K562 (cell line): ENCODE data around the gene CDKL1. TPM values are rescaled to one million over a fixed set of nuclear protein-coding genes. Genes with fewer than 3 reads are reported as not detected.

ENCODE experiments used
- ATAC-seq: fragments of 200-7000 bp; cut with Tn5 transposase; 3 replicates; pipeline ENCODE4 v1.9.1; 2020; ENCODE audit warnings: moderate library complexity
- BruUV-seq: library from RNA; stranded (reverse); fragments of 400-500 nt; replicated peaks from 2 replicates; lab custom pipeline; 2021; lab: Mats Ljungman, UMichigan
- CTCF ChIA-PET: fragments of 300-600 bp; formaldehyde crosslinking; extraction: SDS; loops from one replicate; lab custom pipeline; 2021; ENCODE audit warnings: low intra/inter-chr PET ratio; lab: Yijun Ruan, JAX
- POLR2A ChIA-PET: fragments of 300-600, 350-650 bp; sonication (Branson Sonifier 250); formaldehyde crosslinking; extraction: SDS; loops from one replicate; lab custom pipeline; 2021; ENCODE audit warnings: antibody characterized with exemption, inconsistent platforms; lab: Yijun Ruan, JAX
- DNase-seq, 4 experiments: peaks; one replicate each; pipeline versions ENCODE4 v3.0.0 to v3.0.0-alpha.2; 2011 to 2018; ENCODE audit warnings: low spot score in 3 of 4, mixed read lengths in 3 of 4; ENCODE audit errors: extremely low read depth in 1 of 4
- FAIRE-seq: peaks from 2 replicates; lab custom pipeline; 2011; peaks lifted over from hg19 to GRCh38; lab: Jason Lieb, UNC
- H2AFZ ChIP-seq: 2 replicates; pipeline ENCODE4 v1.6.0; 2011; ENCODE audit warnings: low read depth, low read length, control low read depth, inconsistent platforms
- H3K27ac ChIP-seq: fragments of 200-600 bp; 3 replicates; pipeline ENCODE4 v1.8.0; 2011; ENCODE audit warnings: low read depth, mild to moderate bottlenecking, control low read depth, inconsistent platforms, low read length, moderate library complexity, mixed read lengths; ENCODE audit errors: extremely low read depth
- H3K27me3 ChIP-seq, 2 experiments: fragments of 300-600 bp in 1 of 2; 2 replicates in 1 of 2; 3 replicates in 1 of 2; pipeline versions ENCODE4 v1.6.0 to v1.8.0; 2011; ENCODE audit warnings: inconsistent platforms in 2 of 2, low read length in 2 of 2, mild to moderate bottlenecking in 1 of 2, mixed read lengths in 1 of 2, moderate library complexity in 1 of 2; ENCODE audit not compliant: control insufficient read depth in 2 of 2, insufficient read depth in 2 of 2
- H3K36me3 ChIP-seq: fragments of 300-600 bp; 3 replicates; pipeline ENCODE4 v1.8.0; 2011; ENCODE audit warnings: mild to moderate bottlenecking, low read length, inconsistent platforms; ENCODE audit not compliant: control insufficient read depth, insufficient read depth
- H3K4me1 ChIP-seq, 2 experiments: fragments of 200-600 bp in 1 of 2; replicated peaks in 1 of 2; 2 replicates in 1 of 2; 3 replicates in 1 of 2; pipeline versions ENCODE4 v1.5.1 to v1.8.0; 2011; ENCODE audit warnings: inconsistent platforms in 2 of 2, low read length in 2 of 2, mild to moderate bottlenecking in 1 of 2, mixed read lengths in 1 of 2, moderate library complexity in 1 of 2; ENCODE audit not compliant: control insufficient read depth in 2 of 2, insufficient read depth in 2 of 2
- H3K4me2 ChIP-seq: 2 replicates; pipeline ENCODE4 v1.6.1; 2011; ENCODE audit warnings: low read length, control low read depth, inconsistent platforms, mixed read lengths; ENCODE audit not compliant: insufficient read depth
- H3K4me3 ChIP-seq: fragments of 200-600 bp; sonication (generic), shearing (Covaris generic); 2 replicates; pipeline ENCODE4 v1.5.1; 2016; ENCODE audit warnings: control low read depth, inconsistent platforms
- H3K79me2 ChIP-seq: fragments of 200-600 bp; 3 replicates; pipeline ENCODE4 v1.8.0; 2011; ENCODE audit warnings: low read length, inconsistent platforms; ENCODE audit not compliant: control insufficient read depth, insufficient read depth
- H3K9ac ChIP-seq, 2 experiments: 2 replicates each; pipeline versions ENCODE4 v1.6.0 to v1.6.1; 2011; ENCODE audit warnings: low read depth in 2 of 2, low read length in 2 of 2, control low read depth in 1 of 2, inconsistent platforms in 1 of 2, mild to moderate bottlenecking in 1 of 2, mixed read lengths in 1 of 2; ENCODE audit not compliant: insufficient read depth in 1 of 2
- H3K9me1 ChIP-seq: one replicate; pipeline ENCODE4 v1.6.0; 2011; ENCODE audit warnings: inconsistent platforms, mild to moderate bottlenecking, low read length, moderate library complexity; ENCODE audit not compliant: control insufficient read depth, insufficient read depth
- H3K9me3 ChIP-seq: replicated peaks from 2 replicates; pipeline ENCODE4 v1.5.1; 2011; ENCODE audit warnings: low read depth, low read length, inconsistent platforms; ENCODE audit not compliant: control insufficient read depth, insufficient read depth
- H4K20me1 ChIP-seq: replicated peaks from 2 replicates; pipeline ENCODE4 v1.6.1; 2011; ENCODE audit warnings: low read length, inconsistent platforms, mixed read lengths; ENCODE audit not compliant: control insufficient read depth, insufficient read depth
- ASH1L ChIP-seq: fragments of 450-650 bp; IDR thresholded peaks from 2 replicates; pipeline ENCODE4 v1.6.1; 2018; ENCODE audit warnings: borderline replicate concordance, mild to moderate bottlenecking, low read depth; ENCODE audit not compliant: partially characterized antibody
- ATF1 ChIP-seq, 2 experiments: fragments of 450-650 bp in 1 of 2; IDR thresholded peaks; 2 replicates each; pipeline ENCODE4 v1.6.1; 2016; ENCODE audit warnings: missing compliant biosample characterization in 1 of 2, missing genetic modification characterization in 1 of 2
- BCL6 ChIP-seq: fragments of 250-450 bp; sonication (Bioruptor Pico); IDR thresholded peaks from 2 replicates; pipeline ENCODE4 v1.4.0; 2020
- BMI1 ChIP-seq: fragments of 150-350 bp; IDR thresholded peaks from 2 replicates; pipeline ENCODE4 v1.6.1; 2014; ENCODE audit warnings: low read length
- C11orf30 ChIP-seq: fragments of 450-650 bp; IDR thresholded peaks from 2 replicates; pipeline ENCODE4 v1.6.1; 2016; ENCODE audit warnings: low read depth, mild to moderate bottlenecking
- CEBPG ChIP-seq, 3 experiments: fragments of 200-800 bp in 1 of 3; sonication (Bioruptor generic) in 1 of 3; sonication (generic) in 1 of 3; formaldehyde crosslinking in 1 of 3; IDR thresholded peaks in 2 of 3; conservative IDR thresholded peaks in 1 of 3; 2 replicates each; pipeline versions ENCODE4 v1.6.1 to v1.8.0; 2016 to 2022; ENCODE audit warnings: missing compliant biosample characterization in 2 of 3, missing genetic modification characterization in 2 of 3, mild to moderate bottlenecking in 1 of 3, missing genetic modification reagents in 1 of 3
- CXXC5 ChIP-seq: fragments of 250-450 bp; sonication (Bioruptor Pico); IDR thresholded peaks from 2 replicates; pipeline ENCODE4 v1.8.0; 2022; ENCODE audit warnings: inconsistent platforms, mild to moderate bottlenecking, moderate library complexity
- E2F3 ChIP-seq: fragments of 250-450 bp; sonication (Bioruptor Pico); IDR thresholded peaks from 2 replicates; pipeline ENCODE4 v1.4.0; 2020; ENCODE audit warnings: mild to moderate bottlenecking
- ELF1 ChIP-seq: fragments of 200-800 bp; sonication (Bioruptor generic); IDR thresholded peaks from 2 replicates; pipeline ENCODE4 v1.6.1; 2016; ENCODE audit warnings: missing genetic modification characterization, missing compliant biosample characterization
- FOSL1 ChIP-seq: fragments of 200-800 bp; sonication (Bioruptor generic); conservative IDR thresholded peaks from 2 replicates; pipeline ENCODE4 v1.6.1; 2016; ENCODE audit warnings: missing genetic modification characterization, missing compliant biosample characterization
- GABPB1 ChIP-seq: sonication (generic); formaldehyde crosslinking; IDR thresholded peaks from 2 replicates; pipeline ENCODE4 v1.8.0; 2022; ENCODE audit warnings: mild to moderate bottlenecking, missing genetic modification reagents
- HEY1 ChIP-seq: fragments of 250-450 bp; sonication (Bioruptor Pico); IDR thresholded peaks from 2 replicates; pipeline ENCODE4 v1.5.0; 2020; ENCODE audit warnings: mild to moderate bottlenecking, moderate library complexity, borderline replicate concordance
- KLF10 ChIP-seq: fragments of 250-450 bp; sonication (Bioruptor Pico); IDR thresholded peaks from 2 replicates; pipeline ENCODE4 v1.6.1; 2021; ENCODE audit warnings: matching md5 sums
- PML ChIP-seq: IDR thresholded peaks from 2 replicates; pipeline ENCODE4 v1.6.1; 2012; ENCODE audit warnings: low read length, inconsistent platforms
- RBM22 ChIP-seq: fragments of 200-400 bp; formaldehyde crosslinking; IDR thresholded peaks from 2 replicates; pipeline ENCODE4 v1.6.1; 2018; ENCODE audit warnings: low read length, low read depth; ENCODE audit not compliant: poor library complexity, severe bottlenecking
- RFX7 ChIP-seq: fragments of 250-450 bp; sonication (Bioruptor Pico); IDR thresholded peaks from 2 replicates; pipeline ENCODE4 v1.5.1; 2021; ENCODE audit warnings: mild to moderate bottlenecking
- TBL1XR1 ChIP-seq, 2 experiments: IDR thresholded peaks; 2 replicates each; pipeline ENCODE4 v1.6.1; 2012; ENCODE audit warnings: improper control_type of control experiment in 2 of 2, low read length in 2 of 2, mild to moderate bottlenecking in 1 of 2
- TCF7L2 ChIP-seq: fragments of 150-350 bp; IDR thresholded peaks from 2 replicates; pipeline ENCODE4 v1.6.1; 2016; ENCODE audit warnings: low read depth, mild to moderate bottlenecking, low read length, moderate library complexity
- ZNF239 ChIP-seq: fragments of 250-450 bp; sonication (Bioruptor Pico); IDR thresholded peaks from 2 replicates; pipeline ENCODE4 v1.4.0; 2020; ENCODE audit warnings: mild to moderate bottlenecking
- WGBS: fragments of 100-300 bp; shearing (Covaris generic); methylation state at CpG from one replicate; pipeline ENCODE4 v1.1.6; 2016; ENCODE audit warnings: low coverage, mixed read lengths; ENCODE audit not compliant: insufficient coverage; ENCODE audit errors: missing lambda C conversion rate; 5-methylcytosine and 5-hydroxymethylcytosine counted together
- in situ Hi-C: fragments of 300-500 bp; cut with MboI; formaldehyde crosslinking; loops from 4 replicates; pipeline ENCODE4 v1.15.0; 2018; ENCODE audit warnings: inconsistent platforms, mixed read lengths
- intact Hi-C: fragments of 100-400 bp; cut with micrococcal nuclease; formaldehyde crosslinking; loops from 2 replicates; pipeline ENCODE4 v1.14.2; 2022
- polyA plus RNA-seq, 8 experiments: library from polyadenylated mRNA; depleted of rRNA in 4 of 8; stranded (reverse) in 5 of 8; unstranded in 3 of 8; fragments of >200 nt; fragmentation: Nextera tagmentation in 2 of 8; fragmentation: Illumina TruSeq in 1 of 8; extraction: Ambion mirVana in 2 of 8; extraction: Trizol in 1 of 8; gene quantifications; 2 replicates each; pipeline versions ENCODE4 v1.2.1 to v1.2.3, GENCODE V29; 2011 to 2014; ENCODE audit warnings: inconsistent platforms in 1 of 8, missing spikeins in 1 of 8
- total RNA-seq, 7 experiments: library from RNA; depleted of rRNA in 6 of 7; stranded (reverse); fragments of >200 nt in 6 of 7; fragmentation: Illumina TruSeq in 2 of 7; extraction: Trizol in 2 of 7; gene quantifications; 2 replicates each; pipeline versions ENCODE4 v1.2.1 to v1.2.3, GENCODE V29; 2011 to 2021; ENCODE audit warnings: low replicate concordance in 1 of 7
- TF ChIP-seq, protein P1 (sequence below): fragments of 450-650 bp; formaldehyde crosslinking; IDR thresholded peaks from 2 replicates; pipeline ENCODE4 v1.4.0; 2020; ENCODE audit warnings: mild to moderate bottlenecking, moderate library complexity
- TF ChIP-seq, protein P2 (sequence below): fragments of 450-650 bp; IDR thresholded peaks from 2 replicates; pipeline ENCODE4 v1.6.1; 2016; ENCODE audit warnings: missing biosample characterization, missing genetic modification characterization

The CDKL1 gene
- total and polyA plus RNA-seq, 9 of the 15 experiments (the other 6 are each of a cell fraction or from before 2014, with no cell fraction given), result 2.3 to 35.0 (median 7.5) TPM

DNA sequence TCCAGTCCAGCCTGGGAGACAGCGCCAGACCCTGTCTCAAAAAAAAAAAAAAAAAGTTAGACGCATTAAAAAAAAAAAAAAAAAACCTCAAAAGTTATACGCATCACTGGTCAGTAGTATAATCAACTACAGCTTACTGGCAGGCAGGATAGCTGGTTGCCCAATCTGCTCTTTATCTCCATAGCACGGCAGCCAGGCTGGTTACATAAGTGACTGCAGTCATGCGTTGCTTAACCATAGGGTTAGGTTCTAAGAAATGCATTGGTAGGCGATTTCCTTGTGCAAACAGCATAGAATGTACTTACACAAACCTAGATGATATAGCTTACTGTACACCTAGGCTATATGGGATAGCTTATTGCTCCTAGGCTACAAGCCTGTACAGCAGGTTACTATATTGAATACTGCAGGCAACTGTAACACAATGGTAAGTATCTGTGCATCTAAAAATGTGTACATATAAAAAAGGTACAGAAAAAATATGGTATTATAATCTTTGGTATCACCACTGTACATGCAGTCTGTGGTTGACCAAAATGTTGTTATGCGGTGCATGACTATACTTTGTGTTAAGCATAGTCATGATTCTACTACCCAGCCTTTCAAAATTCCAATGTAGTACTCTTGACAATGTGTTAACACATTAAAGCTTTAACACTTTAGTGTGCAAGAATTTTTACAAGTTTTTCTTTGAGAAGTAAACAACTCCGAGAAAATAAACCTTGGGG lies 92.8 kb downstream of the CDKL1 start:
- intact Hi-C loops, result no loop called here
- no peak overlapping the region for H3K4me3 ChIP-seq
- no peak overlapping the region for H3K9ac ChIP-seq
- DNase-seq, result peak in 2 of 4 experiments; percentile 37 to 67
- peak overlapping the region; percentile 31; the same call in 1 of the 2 replicates for H2AFZ ChIP-seq
- H3K79me2 ChIP-seq, result peaks cover 34% of the 10 kb centered on the region
- H4K20me1 ChIP-seq, result no peaks in the 10 kb centered on the region
- BruUV-seq, result no TSS peak
- H3K9me1 ChIP-seq, result no peaks in the 10 kb centered on the region
- peaks cover 8 to 13% of the 10 kb centered on the region in 2 experiments; a peak in 4 of 5 replicates for H3K4me1 ChIP-seq
- peak; percentile 82 for FAIRE-seq
- ATAC-seq, result peak; percentile 84
- no peaks in the 10 kb centered on the region for H3K9me3 ChIP-seq
- 23% methylated on average over 7 of the region's 8 CpGs for WGBS
- H3K27me3 ChIP-seq, result no peaks in the 10 kb centered on the region
- no peak overlapping the region; the same call in 1 of the 2 replicates for H3K4me2 ChIP-seq
- CTCF ChIA-PET, result no interaction called here
- peaks cover 21% of the 10 kb centered on the region; the same call in 2 of the 3 replicates for H3K36me3 ChIP-seq
- peak overlapping the region; percentile 58; the same call in 1 of the 3 replicates for H3K27ac ChIP-seq
- in situ Hi-C loops, result no loop called here
- POLR2A ChIA-PET, result interaction anchor here (0.6 to 1.5 kb wide), 2 partner anchors 9 to 332 kb away, joined by 3 to 7 read pairs; partner anchors contain the start of genes DMAC2L and L2HGDH
- 0 out of 2 replicates have a peak, but pooled peaks have one; percentile 31 for TF ChIP-seq FOSL1 (tag)
- no peak for TF ChIP-seq ASH1L
- peak; percentile 53 for TF ChIP-seq CXXC5 (CRISPR knock-in tag)
- no peak for TF ChIP-seq ATF1 (CRISPR knock-in tag; IDR thresholded peaks at IDR 0.05)
- TF ChIP-seq ATF1 (tag; IDR thresholded peaks at IDR 0.05), result 0 out of 2 replicates have a peak, but pooled peaks have one; percentile 9
- no peak for TF ChIP-seq KLF10 (CRISPR knock-in tag)
- TF ChIP-seq TBL1XR1 (IDR thresholded peaks at IDR 0.05; ENCODE audit: low read length in 2 of 2), result peak in 1 of 2 experiments; percentile 45; a peak in 1 of 4 replicates
- no peak for TF ChIP-seq TCF7L2
- TF ChIP-seq HEY1, result no peak
- no peak for TF ChIP-seq RFX7 (CRISPR knock-in tag)
- no peak for TF ChIP-seq E2F3 (CRISPR knock-in tag)
- TF ChIP-seq BCL6, result no peak
- TF ChIP-seq ELF1 (tag), result no peak
- peak; percentile 29; the same call in 1 of the 2 replicates for TF ChIP-seq GABPB1 (CRISPR knock-in tag)
- no peak for TF ChIP-seq RBM22
- TF ChIP-seq PML, result peak; percentile 39; the same call in 1 of the 2 replicates
- TF ChIP-seq BMI1, result no peak
- peak; percentile 19; the same call in 1 of the 2 replicates for TF ChIP-seq C11orf30
- TF ChIP-seq, protein P1, sequence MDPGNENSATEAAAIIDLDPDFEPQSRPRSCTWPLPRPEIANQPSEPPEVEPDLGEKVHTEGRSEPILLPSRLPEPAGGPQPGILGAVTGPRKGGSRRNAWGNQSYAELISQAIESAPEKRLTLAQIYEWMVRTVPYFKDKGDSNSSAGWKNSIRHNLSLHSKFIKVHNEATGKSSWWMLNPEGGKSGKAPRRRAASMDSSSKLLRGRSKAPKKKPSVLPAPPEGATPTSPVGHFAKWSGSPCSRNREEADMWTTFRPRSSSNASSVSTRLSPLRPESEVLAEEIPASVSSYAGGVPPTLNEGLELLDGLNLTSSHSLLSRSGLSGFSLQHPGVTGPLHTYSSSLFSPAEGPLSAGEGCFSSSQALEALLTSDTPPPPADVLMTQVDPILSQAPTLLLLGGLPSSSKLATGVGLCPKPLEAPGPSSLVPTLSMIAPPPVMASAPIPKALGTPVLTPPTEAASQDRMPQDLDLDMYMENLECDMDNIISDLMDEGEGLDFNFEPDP (CRISPR knock-in tag), result no peak
- TF ChIP-seq, protein P2, sequence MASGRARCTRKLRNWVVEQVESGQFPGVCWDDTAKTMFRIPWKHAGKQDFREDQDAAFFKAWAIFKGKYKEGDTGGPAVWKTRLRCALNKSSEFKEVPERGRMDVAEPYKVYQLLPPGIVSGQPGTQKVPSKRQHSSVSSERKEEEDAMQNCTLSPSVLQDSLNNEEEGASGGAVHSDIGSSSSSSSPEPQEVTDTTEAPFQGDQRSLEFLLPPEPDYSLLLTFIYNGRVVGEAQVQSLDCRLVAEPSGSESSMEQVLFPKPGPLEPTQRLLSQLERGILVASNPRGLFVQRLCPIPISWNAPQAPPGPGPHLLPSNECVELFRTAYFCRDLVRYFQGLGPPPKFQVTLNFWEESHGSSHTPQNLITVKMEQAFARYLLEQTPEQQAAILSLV (tag), result 0 out of 2 replicates have a peak, but pooled peaks have one; percentile 65
- TF ChIP-seq ZNF239 (CRISPR knock-in tag), result no peak
- peak; percentile 93 for TF ChIP-seq CEBPG (CRISPR knock-in tag; IDR thresholded peaks at IDR 0.05)
- peak; percentile 87 to 94 for TF ChIP-seq CEBPG (tag; conservative IDR thresholded peaks at IDR 0.05 in 1 of 2, IDR thresholded peaks at IDR 0.05 in 1 of 2)
